ENCODE results near the gene LTBP1. TPM values are rescaled to one million over a fixed set of nuclear protein-coding genes. Genes with fewer than 3 reads are reported as not detected.

LTBP1 gene
- total RNA-seq, 1 experiment from 2014 or later, result 28.5 TPM

- H3K27ac ChIP-seq (ENCODE audit: insufficient read length, low read depth, low read length), result no peak overlapping the region
- no peak overlapping the region for H3T11ph ChIP-seq (ENCODE audit: low read length)
- no peak overlapping the region for H2BK120ac ChIP-seq (ENCODE audit: low read depth, low read length, poor library complexity, severe bottlenecking)
- H4K5ac ChIP-seq (ENCODE audit: insufficient read length, low read depth, low read length), result no peak overlapping the region
- no peak overlapping the region for H3K4me2 ChIP-seq (ENCODE audit: insufficient read depth, insufficient read length, low read length)
- H2BK5ac ChIP-seq (ENCODE audit: insufficient read length, low read length), result no peak overlapping the region
- no peak overlapping the region for H3K4ac ChIP-seq (ENCODE audit: low read depth, low read length)
- no peaks in the 10 kb centered on the region for H3K4me1 ChIP-seq (ENCODE audit: insufficient read depth, low read length)
- WGBS (ENCODE audit: extremely low coverage, insufficient read length, low lambda C conversion rate), result no CpG with 5 or more reads among the region's 1 CpG
- H3K14ac ChIP-seq (ENCODE audit: insufficient read depth, low read length), result no peak overlapping the region
- no peak overlapping the region for H3K9ac ChIP-seq (ENCODE audit: extremely low read depth, insufficient read length, low read length)
- H2AFZ ChIP-seq (ENCODE audit: low read length), result no peak overlapping the region
- no peak overlapping the region for H3K56ac ChIP-seq (ENCODE audit: insufficient read length, low read depth, low read length)
- Mint-ChIP-seq H3K27ac (no peak overlapping the region), H3K36me3 (ENCODE audit: insufficient read depth in 1 of 3, low read depth in 3 of 3) (peaks cover 0 to 9% (median 0%) of the 10 kb centered on the region in 3 experiments; a peak in 4 of 7 replicates), H3K9me3 (peaks cover 5 to 8% of the 10 kb centered on the region in 2 experiments; a peak in 3 of 5 replicates), H3K4me3 (no peak overlapping the region), H3K27me3 (ENCODE audit: low read depth) (no peaks in the 10 kb centered on the region), H3K4me1 (no peaks in the 10 kb centered on the region)
- H3K79me2 ChIP-seq (ENCODE audit: insufficient read depth, low read length), result no peaks in the 10 kb centered on the region
- H3K9me3 ChIP-seq (ENCODE audit: control insufficient read depth, low read depth, low read length), result no peaks in the 10 kb centered on the region
- H3K18ac ChIP-seq (ENCODE audit: insufficient read length, low read depth, low read length), result no peak overlapping the region
- H3K79me1 ChIP-seq (ENCODE audit: insufficient read depth, low read depth, low read length, poor library complexity, severe bottlenecking), result no peaks in the 10 kb centered on the region
- no peak overlapping the region for H2BK12ac ChIP-seq (ENCODE audit: insufficient read length, low read depth, low read length)
- no peak overlapping the region for H4K91ac ChIP-seq (ENCODE audit: insufficient read length, low read depth, low read length)
- H2BK20ac ChIP-seq (ENCODE audit: low read depth, low read length, poor library complexity, severe bottlenecking), result no peak overlapping the region
- DNase-seq, result no peak
- no peak overlapping the region for H3K23ac ChIP-seq (ENCODE audit: insufficient read length, low read depth, low read length)
- no peak overlapping the region for H2BK15ac ChIP-seq (ENCODE audit: low read depth, low read length)
- no peaks in the 10 kb centered on the region for H3K27me3 ChIP-seq (ENCODE audit: insufficient read depth, low read length)
- no peak overlapping the region for H2AK5ac ChIP-seq (ENCODE audit: insufficient read length, low read length)
- H4K20me1 ChIP-seq (ENCODE audit: control insufficient read depth, insufficient read depth, insufficient read length), result no peaks in the 10 kb centered on the region
- H3K23me2 ChIP-seq (ENCODE audit: insufficient read length, low read depth, low read length, poor library complexity, severe bottlenecking), result no peaks in the 10 kb centered on the region
- no peak for TF ChIP-seq CTCF (conservative IDR thresholded peaks at IDR 0.05)
- H4K8ac ChIP-seq (replicated peaks; ENCODE audit: insufficient read length, low read depth, low read length), result no peak overlapping the region
Measured at GRCh38 chr2:33425586-33426031, 478.9 kb downstream of the LTBP1 start.
